Fibroblast of the aortic adventitia (primary cell): ENCODE results near the gene CDR2. TPM values are rescaled to one million over a fixed set of nuclear protein-coding genes. Genes with fewer than 3 reads are reported as not detected.
"Not testable (repeated sequence)": the region's sequence is repeated elsewhere in the genome, so short reads cannot be mapped to it uniquely, and the experiment has no call there.

Source experiments
- DNase-seq: peaks from one replicate; pipeline ENCODE4 v3.0.0-alpha.2; 2010; ENCODE audit warnings: low read depth
- H3K4me3 ChIP-seq: 2 replicates; pipeline ENCODE4 v1.5.1; 2011; ENCODE audit warnings: low read depth, mild to moderate bottlenecking, control low read depth, low read length, moderate library complexity
- total RNA-seq: library from RNA; depleted of rRNA; stranded (reverse); fragments of >200 nt; gene quantifications from 2 replicates; pipeline ENCODE4 v1.2.3, GENCODE V29; 2012; ENCODE audit warnings: low replicate concordance
- TF ChIP-seq, protein P1 (sequence below): IDR thresholded peaks from 2 replicates; pipeline ENCODE4 v1.5.1; 2011; ENCODE audit warnings: mild to moderate bottlenecking, low read length, control low read depth, inconsistent platforms; ENCODE audit not compliant: insufficient read depth

Gene CDR2
- total RNA-seq, 1 donor: 29.7 TPM

DNA sequence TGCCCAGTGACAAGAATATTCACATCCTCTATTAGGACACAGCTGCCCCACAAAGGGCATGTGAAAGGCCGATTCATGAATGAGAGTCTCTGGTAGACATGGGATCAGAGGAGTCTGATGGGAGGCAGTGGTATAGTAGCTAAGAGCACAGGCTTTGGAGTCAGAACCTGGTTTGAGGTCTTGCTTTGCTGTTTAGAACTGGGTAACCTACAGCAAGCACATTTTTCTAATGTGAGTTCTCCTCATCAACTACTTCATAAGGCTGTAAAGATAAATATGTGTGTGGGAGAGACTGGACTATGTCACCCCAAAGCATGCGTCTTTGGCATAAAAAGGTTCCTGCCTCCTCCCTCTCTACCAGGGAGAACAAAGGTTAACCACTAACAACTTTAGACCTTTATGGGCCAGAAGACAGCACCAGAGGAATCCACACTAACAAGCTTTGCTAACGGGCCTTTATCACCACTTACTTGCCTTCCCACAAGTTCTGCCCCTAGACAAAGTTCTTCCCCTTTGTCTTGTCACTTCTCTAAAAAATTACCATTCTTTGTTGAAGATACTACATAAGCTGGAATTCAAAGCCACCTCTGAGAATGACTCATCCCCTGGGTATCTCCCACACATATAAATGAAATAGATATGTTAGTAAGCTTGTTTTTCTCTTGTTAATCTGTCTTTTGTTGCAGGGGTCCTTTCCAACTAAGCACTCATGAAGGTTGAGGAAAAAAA lies 21.1 kb downstream of the CDR2 start:
- TF ChIP-seq, protein P1, sequence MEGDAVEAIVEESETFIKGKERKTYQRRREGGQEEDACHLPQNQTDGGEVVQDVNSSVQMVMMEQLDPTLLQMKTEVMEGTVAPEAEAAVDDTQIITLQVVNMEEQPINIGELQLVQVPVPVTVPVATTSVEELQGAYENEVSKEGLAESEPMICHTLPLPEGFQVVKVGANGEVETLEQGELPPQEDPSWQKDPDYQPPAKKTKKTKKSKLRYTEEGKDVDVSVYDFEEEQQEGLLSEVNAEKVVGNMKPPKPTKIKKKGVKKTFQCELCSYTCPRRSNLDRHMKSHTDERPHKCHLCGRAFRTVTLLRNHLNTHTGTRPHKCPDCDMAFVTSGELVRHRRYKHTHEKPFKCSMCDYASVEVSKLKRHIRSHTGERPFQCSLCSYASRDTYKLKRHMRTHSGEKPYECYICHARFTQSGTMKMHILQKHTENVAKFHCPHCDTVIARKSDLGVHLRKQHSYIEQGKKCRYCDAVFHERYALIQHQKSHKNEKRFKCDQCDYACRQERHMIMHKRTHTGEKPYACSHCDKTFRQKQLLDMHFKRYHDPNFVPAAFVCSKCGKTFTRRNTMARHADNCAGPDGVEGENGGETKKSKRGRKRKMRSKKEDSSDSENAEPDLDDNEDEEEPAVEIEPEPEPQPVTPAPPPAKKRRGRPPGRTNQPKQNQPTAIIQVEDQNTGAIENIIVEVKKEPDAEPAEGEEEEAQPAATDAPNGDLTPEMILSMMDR: no peak
- H3K4me3 ChIP-seq: no peak overlapping the region
- peak; percentile 88 for DNase-seq

DNA sequence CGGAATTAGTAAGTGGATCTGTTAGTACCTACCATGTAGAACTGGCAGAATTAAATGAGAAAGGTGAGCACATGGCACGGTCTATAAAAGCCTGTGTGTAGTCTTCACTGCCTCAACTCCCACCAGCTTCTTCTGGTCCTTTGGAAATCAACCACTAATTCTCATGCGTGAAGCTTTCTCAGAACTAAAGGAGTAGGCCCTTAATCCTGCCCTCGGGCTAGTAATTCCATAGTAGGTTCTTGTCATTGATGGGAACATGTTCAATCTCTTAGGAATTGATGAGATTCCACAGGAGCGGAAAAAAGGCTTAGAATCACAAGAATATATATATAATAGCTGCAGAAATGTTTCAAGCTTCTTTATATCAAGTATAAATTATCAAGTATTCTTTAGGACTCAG lies 21.7 kb downstream of the CDR2 start:
- H3K4me3 ChIP-seq: no peak overlapping the region
- TF ChIP-seq, protein P1: no peak
- no peak for DNase-seq

DNA sequence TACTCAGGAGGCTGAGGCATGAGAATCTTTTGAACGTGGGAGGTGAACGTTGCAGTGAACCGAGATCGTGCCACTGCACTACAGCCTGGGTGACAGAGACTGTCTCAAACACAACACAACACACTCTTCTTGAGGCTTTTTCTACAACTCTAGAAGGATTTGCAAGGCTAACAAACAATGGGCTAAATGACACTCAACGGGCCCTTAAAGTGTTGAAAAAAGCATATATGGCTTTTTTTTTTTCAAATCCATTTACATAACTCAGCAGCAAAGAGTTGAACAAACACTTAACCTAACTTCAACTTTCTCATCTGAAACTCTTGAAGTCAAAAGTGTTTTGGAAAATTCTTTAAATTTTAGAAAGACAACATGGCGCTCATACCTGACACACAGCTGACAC lies 22.3 kb downstream of the CDR2 start:
- TF ChIP-seq, protein P1: no peak
- no peak for DNase-seq
- no peak overlapping the region for H3K4me3 ChIP-seq

DNA sequence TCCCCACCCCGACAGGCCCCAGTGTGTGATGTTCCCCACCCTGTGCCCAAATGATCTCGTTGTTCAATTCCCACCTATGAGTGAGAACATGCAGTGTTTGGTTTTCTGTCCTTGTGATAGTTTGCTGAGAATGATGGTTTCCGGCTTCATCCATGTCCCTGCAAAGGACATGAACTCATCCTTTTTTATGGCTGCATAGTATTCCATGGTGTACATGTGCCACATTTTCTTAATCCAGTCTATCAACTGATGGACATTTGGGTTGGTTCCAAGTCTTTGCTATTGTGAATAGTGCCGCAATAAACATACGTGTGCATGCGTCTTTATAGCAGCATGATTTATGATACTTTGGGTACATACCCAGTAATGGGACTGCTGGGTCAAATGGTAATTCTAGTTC lies 23.4 kb downstream of the CDR2 start:
- not testable (repeated sequence) for DNase-seq, H3K4me3 ChIP-seq

DNA sequence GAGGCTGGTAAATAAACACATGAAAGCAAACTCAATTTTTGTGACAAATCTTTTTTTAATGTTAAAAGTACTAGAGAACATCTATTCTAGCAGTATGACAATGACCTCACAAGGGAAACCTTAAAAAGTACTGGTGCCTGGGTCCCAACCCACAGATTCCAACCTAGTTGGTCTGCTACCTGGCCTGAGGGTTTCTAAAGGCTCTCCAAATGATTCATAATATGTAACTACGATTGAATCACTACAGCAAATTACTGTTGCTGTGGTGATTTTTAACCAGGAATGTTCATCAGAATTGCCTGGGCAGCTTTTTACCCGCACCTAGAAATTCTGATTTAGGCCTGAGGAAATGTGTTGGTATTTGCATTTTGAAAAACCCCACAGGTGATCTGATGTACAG lies 26.1 kb downstream of the CDR2 start:
- no peak overlapping the region for H3K4me3 ChIP-seq
- TF ChIP-seq, protein P1: no peak
- no peak for DNase-seq

DNA sequence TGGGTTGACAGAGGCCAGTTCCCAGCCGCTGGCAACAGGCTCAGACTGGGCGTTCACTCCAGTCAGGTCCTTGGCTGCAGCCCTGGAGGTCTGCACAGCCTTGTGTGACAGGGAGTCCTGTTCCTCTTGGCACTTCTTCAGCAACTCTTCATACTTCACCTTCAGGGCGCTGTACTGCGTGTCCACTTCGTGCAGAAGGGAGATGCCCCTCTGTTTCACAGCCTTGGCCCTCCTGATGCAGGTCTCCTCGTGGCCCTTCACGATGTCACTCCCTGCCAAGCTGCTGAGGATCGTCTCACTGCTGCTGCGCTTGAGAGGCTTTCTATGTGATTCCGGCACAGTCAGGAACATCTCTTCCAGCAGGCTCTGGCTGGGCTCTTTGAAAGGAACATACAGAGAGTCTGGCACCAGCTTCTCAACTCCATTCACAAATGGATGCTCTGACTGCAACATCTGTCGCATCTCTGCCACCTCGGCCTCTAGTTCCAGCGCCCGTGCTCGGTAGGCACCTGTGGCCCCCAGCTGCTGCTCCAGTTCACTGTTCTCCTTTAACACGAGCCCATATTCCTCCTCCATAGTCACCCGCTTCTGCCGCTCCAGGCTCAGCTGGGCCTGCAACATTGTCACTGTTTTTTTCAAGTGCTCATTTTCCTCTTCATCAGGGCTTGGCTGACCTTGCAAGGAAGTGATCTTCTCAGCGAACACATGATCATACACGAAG lies 27.2 kb downstream of the CDR2 start:
- no peak overlapping the region for H3K4me3 ChIP-seq
- DNase-seq: peak; percentile 24
- TF ChIP-seq, protein P1: no peak

DNA sequence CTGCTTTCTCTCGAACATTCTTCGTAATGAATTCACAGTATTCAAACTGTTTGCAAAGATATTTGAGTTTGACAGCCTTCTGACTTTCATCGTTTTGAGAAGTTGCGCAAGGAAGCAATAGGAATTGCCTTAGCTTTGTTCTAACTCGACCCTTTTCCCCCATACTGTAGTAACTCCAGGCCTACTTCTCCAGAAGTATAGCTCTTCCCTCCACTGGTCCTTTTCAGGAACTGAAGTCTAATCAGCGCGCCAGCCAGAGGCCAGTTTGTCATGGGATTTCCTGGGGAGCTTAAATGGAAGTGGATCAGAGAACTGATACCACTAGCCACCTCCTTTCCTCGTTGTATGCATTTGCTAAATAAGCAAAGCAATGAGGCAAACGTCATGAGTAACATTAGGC lies 27.9 kb downstream of the CDR2 start:
- DNase-seq: no peak
- H3K4me3 ChIP-seq: no peak overlapping the region
- TF ChIP-seq, protein P1: no peak
